ENCODE measurements around the gene HDAC5. TPM values are rescaled to one million over a fixed set of nuclear protein-coding genes. Genes with fewer than 3 reads are reported as not detected.

HDAC5 gene
- total RNA-seq, 1 donor = 69.3 TPM

- H3K4me1 ChIP-seq (ENCODE audit: insufficient read depth, low read length) = peaks cover 39% of the 10 kb centered on the region
- H3K27me3 ChIP-seq (ENCODE audit: insufficient read depth, low read length) = no peaks in the 10 kb centered on the region
- H3K9me3 ChIP-seq (ENCODE audit: low read depth, low read length) = no peaks in the 10 kb centered on the region
- no peak overlapping the region for H3K4me3 ChIP-seq (ENCODE audit: low read length)
These were observed 47.7 kb downstream of the HDAC5 start for GRCh38 chr17:44075598-44076293.

DNA sequence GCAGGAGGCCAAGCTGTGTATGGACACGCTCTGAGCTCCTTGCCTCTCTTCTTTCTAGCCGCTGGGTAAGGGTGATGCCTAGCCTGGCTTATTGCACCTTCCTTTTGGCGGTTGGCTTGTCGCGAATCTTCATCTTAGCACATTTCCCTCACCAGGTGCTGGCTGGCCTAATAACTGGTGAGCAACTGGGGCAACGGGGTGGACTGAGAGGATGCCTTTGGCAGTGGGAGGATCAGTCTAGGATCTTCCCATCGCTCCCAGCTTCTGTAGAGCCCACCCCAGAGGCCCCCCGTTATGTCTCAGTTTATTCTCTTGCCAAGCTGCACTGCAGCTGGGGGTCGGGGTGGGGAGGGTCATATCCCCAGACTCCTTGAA is 48.5 kb downstream of the HDAC5 start:
- Histone ChIP-seq H3K27me3 (ENCODE audit: insufficient read depth, low read length) (no peaks in the 10 kb centered on the region), H3K4me3 (ENCODE audit: low read length) (no peak overlapping the region), H3K9me3 (ENCODE audit: low read depth, low read length) (no peaks in the 10 kb centered on the region), H3K4me1 (ENCODE audit: insufficient read depth, low read length) (peaks cover 37% of the 10 kb centered on the region)

DNA sequence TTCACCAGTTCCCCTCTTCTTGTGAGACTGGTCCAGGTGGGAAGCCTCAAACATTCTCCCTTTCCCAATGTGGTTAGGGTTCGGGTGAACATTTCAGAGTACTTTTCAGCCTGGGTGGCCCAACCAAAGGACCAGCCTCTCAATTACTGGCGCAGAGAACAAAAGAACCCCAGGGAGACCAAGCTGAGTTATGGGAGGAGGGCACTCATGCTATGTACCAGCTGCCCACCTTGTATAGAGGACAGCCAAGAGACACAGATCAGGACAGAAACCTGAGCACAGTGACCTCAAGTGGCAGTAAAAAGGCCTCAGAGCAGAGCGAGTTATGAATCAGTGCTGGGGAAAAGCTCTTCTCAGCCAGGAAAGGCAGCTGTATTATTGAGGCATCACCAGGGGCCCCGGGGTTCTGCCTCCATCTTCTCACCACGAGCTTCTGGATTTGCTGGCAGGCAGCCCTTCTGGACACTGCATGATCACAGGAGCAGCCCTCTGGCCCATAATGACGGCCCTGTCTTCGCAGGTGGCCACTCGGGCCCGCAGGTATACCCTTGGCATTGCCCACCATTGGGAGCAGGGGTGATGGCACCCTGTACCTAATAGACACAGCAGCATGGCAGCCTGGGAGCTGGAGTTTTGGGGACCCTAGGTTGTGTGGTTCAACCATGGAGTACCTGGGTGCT is 49.1 kb downstream of the HDAC5 start:
- Histone ChIP-seq H3K4me3 (ENCODE audit: low read length) (no peak overlapping the region), H3K9me3 (ENCODE audit: low read depth, low read length) (no peaks in the 10 kb centered on the region), H3K27me3 (ENCODE audit: insufficient read depth, low read length) (no peaks in the 10 kb centered on the region), H3K4me1 (ENCODE audit: insufficient read depth, low read length) (peaks cover 39% of the 10 kb centered on the region)

GRCh38 chr17:44071772-44072171 is 51.7 kb downstream of the HDAC5 start:
- Histone ChIP-seq H3K27me3 (ENCODE audit: insufficient read depth, low read length) (no peaks in the 10 kb centered on the region), H3K4me1 (ENCODE audit: insufficient read depth, low read length) (peaks cover 36% of the 10 kb centered on the region), H3K4me3 (ENCODE audit: low read length) (no peak overlapping the region), H3K9me3 (ENCODE audit: low read depth, low read length) (no peaks in the 10 kb centered on the region)

GRCh38 chr17:44071198-44071520 is 52.3 kb downstream of the HDAC5 start:
- H3K4me3 ChIP-seq (ENCODE audit: low read length) = peak overlapping the region; percentile 47
- H3K4me1 ChIP-seq (ENCODE audit: insufficient read depth, low read length) = peaks cover 36% of the 10 kb centered on the region
- no peaks in the 10 kb centered on the region for H3K27me3 ChIP-seq (ENCODE audit: insufficient read depth, low read length)

DNA sequence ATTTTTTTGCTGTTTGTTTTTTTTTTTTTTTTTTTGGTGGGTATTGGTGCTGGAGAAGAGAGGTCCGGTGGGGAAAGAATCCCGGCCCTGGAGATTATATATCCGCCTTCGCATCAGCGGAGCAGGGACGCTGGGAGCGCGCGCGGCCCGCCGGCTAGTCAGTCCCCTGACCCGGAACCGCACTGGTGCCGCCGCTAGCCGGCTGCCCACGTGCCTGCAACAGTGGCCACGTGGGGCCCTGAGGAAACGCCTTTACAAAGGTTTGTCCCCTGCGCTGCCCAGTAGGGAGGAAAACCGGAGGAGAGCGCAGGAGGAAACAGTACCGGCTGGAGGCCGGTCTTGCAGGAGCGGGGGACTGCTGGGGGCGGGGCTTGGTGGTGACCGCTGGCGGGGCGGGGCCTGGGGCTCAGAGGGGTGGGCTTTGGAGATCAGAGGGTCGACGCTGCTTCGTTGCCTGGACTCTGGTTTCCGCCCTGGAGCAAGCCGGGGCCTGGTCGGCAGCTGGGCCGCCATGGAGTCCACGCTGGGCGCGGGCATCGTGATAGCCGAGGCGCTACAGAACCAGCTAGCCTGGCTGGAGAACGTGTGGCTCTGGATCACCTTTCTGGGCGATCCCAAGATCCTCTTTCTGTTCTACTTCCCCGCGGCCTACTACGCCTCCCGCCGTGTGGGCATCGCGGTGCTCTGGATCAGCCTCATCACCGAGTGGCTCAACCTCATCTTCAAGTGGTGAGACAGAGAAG is 52.8 kb downstream of the HDAC5 start, which contains the start of gene G6PC3:
TSS of gene G6PC3 (plus strand) at position 281 of the 743 bp plus-strand sequence. CDS start at position 512, 231 bp downstream.
- Histone ChIP-seq H3K4me3 (ENCODE audit: low read length) (peak within 1 kb of the TSS; percentile 47), H3K27me3 (ENCODE audit: insufficient read depth, low read length) (no peaks in the 10 kb centered on the region), H3K9me3 (ENCODE audit: low read depth, low read length) (no peaks in the 10 kb centered on the region), H3K4me1 (ENCODE audit: insufficient read depth, low read length) (peaks cover 41% of the 10 kb centered on the region)

More at GRCh38 chr17:44071198-44071520, 52.3 kb downstream of the HDAC5 start:
- H3K9me3 ChIP-seq (ENCODE audit: low read depth, low read length) = no peaks in the 10 kb centered on the region

DNA sequence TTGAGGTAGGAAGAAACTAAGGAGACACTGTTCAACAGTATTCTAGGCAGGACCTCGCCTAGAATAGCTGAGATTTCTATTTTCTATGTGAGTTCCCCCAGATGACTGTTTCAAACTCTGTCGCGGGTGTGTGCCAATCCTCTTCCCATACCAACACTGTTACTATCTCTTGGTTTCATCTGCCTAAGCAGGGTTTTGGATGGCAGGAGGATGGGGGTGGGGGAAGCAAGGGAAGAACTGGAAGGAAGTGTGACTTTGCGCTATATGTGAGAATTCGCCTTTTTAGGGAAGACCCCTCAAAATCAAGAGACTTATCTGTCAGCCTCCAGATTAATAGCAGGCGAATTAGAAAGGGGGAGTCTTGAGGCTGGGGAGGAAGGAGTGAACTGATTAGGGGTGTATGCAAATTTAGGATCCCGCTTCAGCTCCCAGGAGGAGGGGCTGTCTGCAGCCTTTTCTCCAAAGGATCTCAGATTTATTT is 53.4 kb downstream of the HDAC5 start:
- peaks cover 47% of the 10 kb centered on the region for H3K4me1 ChIP-seq (ENCODE audit: insufficient read depth, low read length)
- H3K9me3 ChIP-seq (ENCODE audit: low read depth, low read length) = no peaks in the 10 kb centered on the region
- peak overlapping the region; percentile 47 for H3K4me3 ChIP-seq (ENCODE audit: low read length)
- no peaks in the 10 kb centered on the region for H3K27me3 ChIP-seq (ENCODE audit: insufficient read depth, low read length)

DNA sequence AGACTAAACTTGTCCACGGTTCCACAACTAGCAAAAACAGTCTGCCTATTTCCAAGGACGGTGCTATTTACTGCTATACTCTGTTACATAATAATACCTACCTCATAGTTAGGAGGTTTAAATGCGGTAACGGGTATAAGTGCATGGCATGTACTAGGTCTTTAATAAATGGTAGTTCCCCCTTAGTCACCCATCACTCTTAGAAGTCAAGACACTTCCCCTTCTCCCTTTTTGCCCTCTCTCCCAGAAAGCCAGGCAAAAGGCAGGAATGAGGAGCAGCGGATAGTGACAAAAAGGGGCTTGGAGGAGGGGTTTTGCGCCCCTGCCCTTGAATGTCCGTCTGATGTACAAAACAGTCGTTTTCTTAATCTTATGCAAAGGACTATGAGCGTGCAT is 55.9 kb downstream of the HDAC5 start:
- H3K9me3 ChIP-seq (ENCODE audit: low read depth, low read length) = no peaks in the 10 kb centered on the region
- H3K27me3 ChIP-seq (ENCODE audit: insufficient read depth, low read length) = no peaks in the 10 kb centered on the region
- H3K4me1 ChIP-seq (ENCODE audit: insufficient read depth, low read length) = peaks cover 53% of the 10 kb centered on the region
- no peak overlapping the region for H3K4me3 ChIP-seq (ENCODE audit: low read length)

GRCh38 chr17:44066204-44066930 is 57.1 kb downstream of the HDAC5 start, which contains the start of gene LSM12:
Gene LSM12 (minus strand): TSS chr17:44066671. CDS start chr17:44066587, 84 bp downstream.
- Histone ChIP-seq H3K4me1 (ENCODE audit: insufficient read depth, low read length) (peaks cover 44% of the 10 kb centered on the region), H3K27me3 (ENCODE audit: insufficient read depth, low read length) (no peaks in the 10 kb centered on the region), H3K9me3 (ENCODE audit: low read depth, low read length) (no peaks in the 10 kb centered on the region), H3K4me3 (ENCODE audit: low read length) (peak within 1 kb of the TSS; percentile 69)

- Histone ChIP-seq H3K9me3 (ENCODE audit: low read depth, low read length) (no peaks in the 10 kb centered on the region), H3K27me3 (ENCODE audit: insufficient read depth, low read length) (no peaks in the 10 kb centered on the region), H3K4me1 (ENCODE audit: insufficient read depth, low read length) (peaks cover 37% of the 10 kb centered on the region), H3K4me3 (ENCODE audit: low read length) (peak overlapping the region; percentile 69)
These were observed 57.7 kb downstream of the HDAC5 start for GRCh38 chr17:44065668-44066203.

DNA sequence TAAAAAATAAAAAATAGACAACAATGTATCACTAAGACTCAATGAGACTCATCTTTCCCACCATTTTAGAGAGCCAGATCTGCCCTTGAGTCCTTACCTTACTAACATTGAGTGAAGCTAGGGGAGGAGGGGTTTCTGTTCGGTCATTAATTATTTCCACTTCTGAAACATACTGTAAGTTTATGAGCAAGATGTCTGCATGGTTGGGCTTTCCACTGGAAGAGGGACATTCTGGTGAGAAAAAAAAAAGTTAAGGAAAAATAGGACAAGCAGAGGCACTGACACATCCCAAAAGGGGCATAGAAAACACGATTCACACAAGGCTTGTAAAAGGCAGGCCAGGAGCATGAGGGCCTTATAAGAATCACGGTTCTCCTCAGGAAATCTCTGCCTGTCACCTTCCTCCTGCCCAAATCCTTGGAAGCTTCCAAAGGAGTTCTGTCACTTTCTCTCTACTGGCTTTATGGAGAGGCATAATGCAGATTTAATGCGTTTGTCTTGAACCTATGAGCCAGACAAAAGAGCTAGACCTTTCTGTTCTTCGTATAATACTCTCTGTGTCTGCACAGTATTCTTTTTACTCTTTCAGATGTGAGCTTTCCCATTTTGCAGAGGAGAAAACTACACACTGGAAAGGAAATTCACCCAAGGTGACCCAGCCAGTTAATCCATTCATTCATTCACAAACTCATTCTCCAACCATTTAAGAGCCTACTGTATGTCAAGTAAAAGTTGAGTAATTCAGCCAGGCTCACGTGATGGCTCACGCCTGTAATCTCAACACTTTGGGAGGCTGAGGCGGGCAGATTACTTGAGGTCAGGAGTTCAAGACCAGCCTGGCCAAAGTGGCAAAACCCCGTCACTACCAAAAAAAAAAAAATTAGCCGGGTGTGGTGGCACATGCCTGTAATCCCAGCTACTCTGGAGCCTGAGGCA is 59.5 kb downstream of the HDAC5 start:
- Histone ChIP-seq H3K4me3 (ENCODE audit: low read length) (no peak overlapping the region), H3K27me3 (ENCODE audit: insufficient read depth, low read length) (no peaks in the 10 kb centered on the region), H3K9me3 (ENCODE audit: low read depth, low read length) (no peaks in the 10 kb centered on the region), H3K4me1 (ENCODE audit: insufficient read depth, low read length) (peaks cover 29% of the 10 kb centered on the region)

DNA sequence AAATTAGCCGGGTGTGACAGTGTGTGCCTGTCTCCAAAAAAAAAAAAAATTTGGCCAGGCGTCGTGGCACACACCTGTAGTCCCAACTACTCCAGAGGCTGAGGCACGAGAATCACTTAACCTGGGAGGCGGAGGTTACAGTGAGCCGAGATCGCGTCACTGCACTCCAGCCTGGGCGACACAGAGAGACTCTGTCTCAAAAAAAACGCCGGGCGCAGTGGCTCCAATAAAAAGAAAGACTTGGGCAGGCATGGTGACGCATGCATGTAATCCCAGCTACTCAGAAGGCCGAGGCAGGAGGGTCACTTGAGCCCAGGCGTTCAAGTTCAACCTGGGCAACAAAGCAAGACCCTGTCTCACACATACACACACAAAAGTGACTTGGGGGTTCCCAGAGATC is 60.6 kb downstream of the HDAC5 start:
- peaks cover 29% of the 10 kb centered on the region for H3K4me1 ChIP-seq (ENCODE audit: insufficient read depth, low read length)
- no peak overlapping the region for H3K4me3 ChIP-seq (ENCODE audit: low read length)
- H3K9me3 ChIP-seq (ENCODE audit: low read depth, low read length) = no peaks in the 10 kb centered on the region
- H3K27me3 ChIP-seq (ENCODE audit: insufficient read depth, low read length) = no peaks in the 10 kb centered on the region

DNA sequence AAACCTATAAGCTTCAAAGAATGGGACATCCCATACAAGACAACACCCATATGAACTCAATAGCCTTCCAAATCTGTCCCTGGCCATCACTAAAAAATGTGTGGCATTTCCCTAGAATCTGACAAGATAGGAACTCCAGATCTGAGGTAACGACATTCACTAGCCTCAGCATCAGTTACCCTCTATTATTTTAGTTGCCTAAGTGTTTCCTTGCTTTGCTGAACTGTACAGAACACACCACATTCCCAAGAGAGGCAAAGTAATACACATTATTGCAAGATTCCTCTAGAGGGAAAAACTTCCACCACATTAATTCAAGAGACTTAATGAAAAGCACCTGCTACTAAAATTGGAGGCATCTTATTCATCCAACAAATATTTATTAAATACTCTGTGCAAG is 62.0 kb downstream of the HDAC5 start:
- no peak overlapping the region for H3K4me3 ChIP-seq (ENCODE audit: low read length)
- H3K27me3 ChIP-seq (ENCODE audit: insufficient read depth, low read length) = no peaks in the 10 kb centered on the region

More for the DNA sequence above, 62.0 kb downstream of the HDAC5 start:
- Histone ChIP-seq H3K9me3 (ENCODE audit: low read depth, low read length) (no peaks in the 10 kb centered on the region), H3K4me1 (ENCODE audit: insufficient read depth, low read length) (peaks cover 17% of the 10 kb centered on the region)

Data from mononuclear cell (primary cell).